HepG2 (cell line): Measurements from ENCODE around the gene FOSB. TPM values are rescaled to one million over a fixed set of nuclear protein-coding genes. Genes with fewer than 3 reads are reported as not detected.
A peak's percentile ranks its signal among the peaks of the same experiment; 100 is the strongest.

Experiments used
- ESRRA ChIP-seq: sonication (generic); formaldehyde crosslinking; IDR thresholded peaks from 2 replicates; pipeline ENCODE4 v1.5.1; 2020; ENCODE audit warnings: mild to moderate bottlenecking, low read depth, missing genetic modification reagents
- FOXM1 ChIP-seq: sonication (generic); formaldehyde crosslinking; IDR thresholded peaks from 2 replicates; pipeline ENCODE4 v1.5.0; 2020; ENCODE audit warnings: missing genetic modification reagents
- GATAD2A ChIP-seq: IDR thresholded peaks from 2 replicates; pipeline ENCODE4 v1.6.1; 2016
- KDM4B ChIP-seq: sonication (generic); formaldehyde crosslinking; IDR thresholded peaks from 2 replicates; pipeline ENCODE4 v1.4.0; 2020; ENCODE audit warnings: missing genetic modification reagents
- MED13 ChIP-seq: sonication (generic); formaldehyde crosslinking; IDR thresholded peaks from 2 replicates; pipeline ENCODE4 v1.5.0; 2020; ENCODE audit warnings: missing genetic modification reagents
- NFKB2 ChIP-seq: sonication (generic); formaldehyde crosslinking; IDR thresholded peaks from 2 replicates; pipeline ENCODE4 v1.4.0; 2020; ENCODE audit warnings: missing genetic modification reagents, borderline replicate concordance
- NR2F6 ChIP-seq, 2 experiments: IDR thresholded peaks; 2 replicates each; pipeline ENCODE4 v1.6.1; 2016; ENCODE audit warnings: antibody characterized with exemption in 1 of 2, mild to moderate bottlenecking in 1 of 2
- PCBP1 ChIP-seq: fragments of 200-400 bp; formaldehyde crosslinking; IDR thresholded peaks from 2 replicates; pipeline ENCODE4 v1.6.1; 2017; ENCODE audit warnings: mild to moderate bottlenecking, low read depth, low read length, borderline replicate concordance
- RCOR2 ChIP-seq: IDR thresholded peaks from 2 replicates; pipeline ENCODE4 v1.6.1; 2016; ENCODE audit warnings: missing biosample characterization, missing genetic modification reagents
- SALL2 ChIP-seq: sonication (generic); formaldehyde crosslinking; IDR thresholded peaks from 2 replicates; pipeline ENCODE4 v1.8.1; 2023; ENCODE audit warnings: mild to moderate bottlenecking, missing genetic modification reagents, inconsistent platforms
- THAP11 ChIP-seq: IDR thresholded peaks from 2 replicates; pipeline ENCODE4 v1.6.1; 2016; ENCODE audit warnings: missing biosample characterization, missing genetic modification reagents
- YEATS2 ChIP-seq: sonication (generic); formaldehyde crosslinking; IDR thresholded peaks from 2 replicates; pipeline ENCODE4 v1.4.0; 2020; ENCODE audit warnings: missing genetic modification reagents, borderline replicate concordance
- ZNF253 ChIP-seq: sonication (generic); formaldehyde crosslinking; IDR thresholded peaks from 2 replicates; pipeline ENCODE4 v1.8.0; 2022; ENCODE audit warnings: mild to moderate bottlenecking, missing genetic modification reagents, borderline replicate concordance
- ZNF350 ChIP-seq: sonication (generic); formaldehyde crosslinking; IDR thresholded peaks from 2 replicates; pipeline ENCODE4 v1.4.0; 2020; ENCODE audit warnings: mild to moderate bottlenecking, low read depth, missing genetic modification reagents, borderline replicate concordance
- ZNF547 ChIP-seq: sonication (generic); formaldehyde crosslinking; IDR thresholded peaks from 2 replicates; pipeline ENCODE4 v1.5.1; 2020; ENCODE audit warnings: mild to moderate bottlenecking, missing genetic modification reagents
- polyA plus RNA-seq, 8 experiments: library from polyadenylated mRNA; depleted of rRNA in 3 of 8; stranded (reverse) in 7 of 8; unstranded in 1 of 8; fragments of >200 nt; fragmentation: Illumina TruSeq in 4 of 8; extraction: Trizol in 4 of 8; gene quantifications; 2 replicates each; pipeline versions ENCODE4 v1.2.1 to v1.2.3, GENCODE V29; 2011 to 2016; ENCODE audit warnings: low read depth in 4 of 8, missing spikeins in 1 of 8, mixed read lengths in 1 of 8; ENCODE audit not compliant: insufficient read depth in 1 of 8
- total RNA-seq, 5 experiments: library from RNA; depleted of rRNA; stranded (reverse); fragments of >200 nt; fragmentation: Illumina TruSeq; extraction: Trizol; gene quantifications; 2 replicates each; pipeline ENCODE4 v1.2.3, GENCODE V29; 2016; ENCODE audit warnings: low read depth in 1 of 5
- TF ChIP-seq, protein P1 (sequence below): sonication (generic); formaldehyde crosslinking; IDR thresholded peaks from 2 replicates; pipeline ENCODE4 v1.5.1; 2020; ENCODE audit warnings: mild to moderate bottlenecking, missing genetic modification reagents
- TF ChIP-seq, protein P2 (sequence below): sonication (generic); formaldehyde crosslinking; IDR thresholded peaks from 2 replicates; pipeline ENCODE4 v1.5.1; 2020; ENCODE audit warnings: mild to moderate bottlenecking, missing genetic modification reagents, moderate library complexity
- TF ChIP-seq, protein P3 (sequence below): sonication (generic); formaldehyde crosslinking; IDR thresholded peaks from 2 replicates; pipeline ENCODE4 v1.4.0; 2020; ENCODE audit warnings: missing genetic modification reagents, mild to moderate bottlenecking, borderline replicate concordance

Gene FOSB
- total and polyA plus RNA-seq, 2 of the 13 experiments (the other 11 are each of a cell fraction or from before 2014, with no cell fraction given) = 2.8 to 6.0 TPM

DNA sequence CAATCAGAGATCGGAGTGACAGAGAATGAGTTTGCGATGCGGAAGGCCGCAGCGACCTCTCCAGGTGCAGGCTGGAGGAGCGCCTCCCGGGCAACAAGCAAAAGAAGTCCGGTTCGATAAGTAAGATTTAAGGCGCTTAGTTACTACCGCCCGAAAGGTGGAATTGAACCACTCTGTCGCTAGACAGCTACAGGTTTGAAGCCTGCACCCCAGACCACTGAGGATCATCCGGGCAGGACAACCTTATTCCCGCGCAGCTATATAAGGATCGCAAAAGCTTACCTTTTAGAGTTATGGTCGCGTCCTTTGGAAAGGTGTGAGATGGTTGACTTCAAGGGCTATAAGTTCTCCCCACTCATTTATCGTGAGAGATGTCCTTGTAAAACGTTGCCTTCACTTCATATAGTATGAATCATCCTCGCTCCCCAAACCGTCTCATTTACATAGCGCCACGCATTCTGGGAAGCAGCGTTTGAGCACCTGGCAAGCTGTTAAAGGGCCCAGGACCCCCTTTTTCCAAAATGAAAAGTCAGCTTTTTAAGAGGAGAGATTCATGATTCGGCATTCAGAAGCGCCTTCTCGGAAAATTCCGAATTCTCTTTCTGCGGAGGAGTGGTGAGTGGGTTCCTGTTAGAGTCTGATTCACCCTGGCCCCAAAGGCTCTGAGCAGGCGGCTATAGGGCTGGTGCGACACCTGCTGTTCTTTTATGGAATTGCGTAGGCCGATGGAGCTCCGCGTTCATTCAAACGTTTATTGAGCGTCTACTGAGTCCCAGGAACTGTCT, 10.8 kb downstream of the FOSB start (continued):
- TF ChIP-seq, protein P1, sequence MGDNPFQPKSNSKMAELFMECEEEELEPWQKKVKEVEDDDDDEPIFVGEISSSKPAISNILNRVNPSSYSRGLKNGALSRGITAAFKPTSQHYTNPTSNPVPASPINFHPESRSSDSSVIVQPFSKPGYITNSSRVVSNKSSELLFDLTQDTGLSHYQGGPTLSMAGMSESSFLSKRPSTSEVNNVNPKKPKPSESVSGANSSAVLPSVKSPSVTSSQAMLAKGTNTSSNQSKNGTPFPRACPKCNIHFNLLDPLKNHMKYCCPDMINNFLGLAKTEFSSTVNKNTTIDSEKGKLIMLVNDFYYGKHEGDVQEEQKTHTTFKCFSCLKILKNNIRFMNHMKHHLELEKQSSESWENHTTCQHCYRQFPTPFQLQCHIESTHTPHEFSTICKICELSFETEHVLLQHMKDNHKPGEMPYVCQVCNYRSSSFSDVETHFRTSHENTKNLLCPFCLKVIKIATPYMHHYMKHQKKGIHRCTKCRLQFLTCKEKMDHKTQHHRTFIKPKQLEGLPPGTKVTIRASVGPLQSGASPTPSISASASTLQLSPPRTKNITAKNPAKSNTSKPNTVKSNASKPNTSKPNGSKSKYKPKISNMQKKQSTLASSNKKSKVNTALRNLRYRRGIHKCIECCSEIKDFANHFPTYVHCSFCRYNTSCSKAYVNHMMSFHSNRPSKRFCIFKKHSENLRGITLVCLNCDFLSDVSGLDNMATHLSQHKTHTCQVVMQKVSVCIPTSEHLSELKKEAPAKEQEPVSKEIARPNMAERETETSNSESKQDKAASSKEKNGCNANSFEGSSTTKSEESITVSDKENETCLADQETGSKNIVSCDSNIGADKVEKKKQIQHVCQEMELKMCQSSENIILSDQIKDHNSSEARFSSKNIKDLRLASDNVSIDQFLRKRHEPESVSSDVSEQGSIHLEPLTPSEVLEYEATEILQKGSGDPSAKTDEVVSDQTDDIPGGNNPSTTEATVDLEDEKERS = 0 out of 2 replicates have a peak, but pooled peaks have one; percentile 46
- TF ChIP-seq FOXM1 (CRISPR knock-in tag) (no peak), MED13 (peak; percentile 32; the same call in 1 of the 2 replicates), ZNF253 (no peak), YEATS2 (CRISPR knock-in tag) (peak; percentile 13; the same call in 1 of the 2 replicates), NFKB2 (peak; percentile 13; the same call in 1 of the 2 replicates), ZNF547 (CRISPR knock-in tag) (peak; percentile 39; the same call in 1 of the 2 replicates), PCBP1 (no peak), NR2F6 (IDR thresholded peaks at IDR 0.05) (no peak), NR2F6 (CRISPR knock-in tag; IDR thresholded peaks at IDR 0.05) (peak; percentile 30; the same call in 1 of the 2 replicates), GATAD2A (CRISPR knock-in tag) (peak; percentile 68), KDM4B (0 out of 2 replicates have a peak, but pooled peaks have one; percentile 18), RCOR2 (CRISPR knock-in tag) (peak; percentile 88), THAP11 (peak; percentile 83), ZNF350 (CRISPR knock-in tag) (peak; percentile 80), ESRRA (no peak), SALL2 (CRISPR knock-in tag) (peak; percentile 93)
- TF ChIP-seq, protein P2, sequence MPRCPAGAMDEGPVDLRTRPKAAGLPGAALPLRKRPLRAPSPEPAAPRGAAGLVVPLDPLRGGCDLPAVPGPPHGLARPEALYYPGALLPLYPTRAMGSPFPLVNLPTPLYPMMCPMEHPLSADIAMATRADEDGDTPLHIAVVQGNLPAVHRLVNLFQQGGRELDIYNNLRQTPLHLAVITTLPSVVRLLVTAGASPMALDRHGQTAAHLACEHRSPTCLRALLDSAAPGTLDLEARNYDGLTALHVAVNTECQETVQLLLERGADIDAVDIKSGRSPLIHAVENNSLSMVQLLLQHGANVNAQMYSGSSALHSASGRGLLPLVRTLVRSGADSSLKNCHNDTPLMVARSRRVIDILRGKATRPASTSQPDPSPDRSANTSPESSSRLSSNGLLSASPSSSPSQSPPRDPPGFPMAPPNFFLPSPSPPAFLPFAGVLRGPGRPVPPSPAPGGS (CRISPR knock-in tag) = 0 out of 2 replicates have a peak, but pooled peaks have one; percentile 32
- TF ChIP-seq, protein P3, sequence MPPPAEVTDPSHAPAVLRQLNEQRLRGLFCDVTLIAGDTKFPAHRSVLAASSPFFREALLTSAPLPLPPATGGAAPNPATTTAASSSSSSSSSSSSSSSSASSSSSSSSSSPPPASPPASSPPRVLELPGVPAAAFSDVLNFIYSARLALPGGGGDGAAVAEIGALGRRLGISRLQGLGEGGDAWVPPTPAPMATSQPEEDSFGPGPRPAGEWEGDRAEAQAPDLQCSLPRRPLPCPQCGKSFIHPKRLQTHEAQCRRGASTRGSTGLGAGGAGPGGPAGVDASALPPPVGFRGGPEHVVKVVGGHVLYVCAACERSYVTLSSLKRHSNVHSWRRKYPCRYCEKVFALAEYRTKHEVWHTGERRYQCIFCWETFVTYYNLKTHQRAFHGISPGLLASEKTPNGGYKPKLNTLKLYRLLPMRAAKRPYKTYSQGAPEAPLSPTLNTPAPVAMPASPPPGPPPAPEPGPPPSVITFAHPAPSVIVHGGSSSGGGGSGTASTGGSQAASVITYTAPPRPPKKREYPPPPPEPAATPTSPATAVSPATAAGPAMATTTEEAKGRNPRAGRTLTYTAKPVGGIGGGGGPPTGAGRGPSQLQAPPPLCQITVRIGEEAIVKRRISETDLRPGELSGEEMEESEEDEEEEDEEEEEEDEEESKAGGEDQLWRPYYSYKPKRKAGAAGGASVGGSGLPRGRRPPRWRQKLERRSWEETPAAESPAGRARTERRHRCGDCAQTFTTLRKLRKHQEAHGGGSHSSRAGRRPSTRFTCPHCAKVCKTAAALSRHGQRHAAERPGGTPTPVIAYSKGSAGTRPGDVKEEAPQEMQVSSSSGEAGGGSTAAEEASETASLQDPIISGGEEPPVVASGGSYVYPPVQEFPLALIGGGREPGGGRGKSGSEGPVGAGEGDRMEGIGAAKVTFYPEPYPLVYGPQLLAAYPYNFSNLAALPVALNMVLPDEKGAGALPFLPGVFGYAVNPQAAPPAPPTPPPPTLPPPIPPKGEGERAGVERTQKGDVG (CRISPR knock-in tag) = no peak
